HG03045 (cell line): ENCODE results near the gene LETM1.
A peak's percentile ranks its signal among the peaks of the same experiment; 100 is the strongest.

Source experiments
- ATAC-seq: cut with Tn5 transposase; IDR thresholded peaks from one replicate; pipeline ENCODE4 v1.9.1; 2021; ENCODE audit warnings: mild to moderate bottlenecking, moderate library complexity; ENCODE audit not compliant: unreplicated experiment

The LETM1 gene

DNA sequence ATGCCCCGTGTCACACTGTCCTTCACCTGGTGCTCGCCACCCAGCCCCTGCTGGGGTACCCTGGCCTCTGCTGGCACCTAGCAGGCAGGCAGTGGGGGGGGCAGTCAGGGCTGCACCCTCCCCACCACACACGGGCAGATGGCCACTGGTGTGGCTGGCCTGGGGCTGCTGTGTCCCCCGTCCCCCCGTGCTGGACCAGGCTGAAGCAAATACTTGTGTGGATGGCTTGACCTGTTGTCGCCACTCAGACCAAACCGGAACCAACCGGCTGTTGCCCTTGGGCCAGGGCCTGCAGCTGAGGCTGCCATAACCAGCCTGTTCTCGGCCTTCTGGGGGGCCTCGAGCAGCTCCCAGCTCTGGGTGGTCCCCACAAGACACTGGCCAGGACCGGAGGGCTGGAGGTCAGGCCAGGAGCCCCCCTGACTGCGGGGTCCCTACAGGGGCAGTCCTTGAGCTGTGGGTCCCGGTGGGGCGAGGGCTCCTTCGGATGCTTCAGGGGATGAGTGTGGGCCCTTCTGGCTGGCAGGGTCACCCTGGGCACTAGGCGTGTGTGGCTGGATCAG, 58.6 kb downstream of the LETM1 start:
- no peak for ATAC-seq

DNA sequence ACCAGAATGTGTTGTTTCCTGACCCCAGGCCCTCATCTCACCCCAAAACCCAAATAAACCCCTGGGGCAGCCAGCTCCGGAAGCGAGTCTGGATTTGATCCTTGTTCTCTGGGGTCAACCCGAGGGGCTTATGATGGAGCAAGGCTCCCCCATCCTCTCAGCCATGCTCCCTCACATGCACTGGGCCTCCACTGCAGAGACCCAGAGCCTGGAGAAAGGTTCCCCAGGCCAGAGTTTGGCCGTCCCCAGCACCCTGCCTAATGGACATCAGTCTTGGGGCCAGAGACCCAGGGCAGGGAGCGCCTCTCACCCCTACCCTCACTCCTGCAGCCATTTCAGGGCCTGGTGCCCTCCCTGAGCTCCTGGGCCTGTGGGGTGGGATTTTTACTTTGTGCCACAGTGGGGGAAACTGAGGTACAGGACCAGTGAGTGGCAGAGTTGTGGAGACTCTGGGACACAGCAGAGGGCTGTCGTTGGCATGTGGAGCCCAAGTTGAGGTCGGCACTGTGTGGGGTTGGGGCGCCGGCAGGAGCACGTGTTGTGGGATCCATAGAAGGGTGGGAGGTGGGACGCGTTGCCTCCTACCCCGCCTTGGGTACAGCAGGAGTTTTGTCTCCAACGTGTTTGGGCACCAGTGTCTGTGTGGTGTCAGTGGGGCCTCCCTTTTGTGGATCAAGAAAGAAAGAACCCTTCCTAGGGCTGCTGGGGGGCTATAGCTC, 59.3 kb downstream of the LETM1 start:
- no peak for ATAC-seq

GRCh38 chr4:1795299-1796195, 60.4 kb downstream of the LETM1 start:
- no peak for ATAC-seq

DNA sequence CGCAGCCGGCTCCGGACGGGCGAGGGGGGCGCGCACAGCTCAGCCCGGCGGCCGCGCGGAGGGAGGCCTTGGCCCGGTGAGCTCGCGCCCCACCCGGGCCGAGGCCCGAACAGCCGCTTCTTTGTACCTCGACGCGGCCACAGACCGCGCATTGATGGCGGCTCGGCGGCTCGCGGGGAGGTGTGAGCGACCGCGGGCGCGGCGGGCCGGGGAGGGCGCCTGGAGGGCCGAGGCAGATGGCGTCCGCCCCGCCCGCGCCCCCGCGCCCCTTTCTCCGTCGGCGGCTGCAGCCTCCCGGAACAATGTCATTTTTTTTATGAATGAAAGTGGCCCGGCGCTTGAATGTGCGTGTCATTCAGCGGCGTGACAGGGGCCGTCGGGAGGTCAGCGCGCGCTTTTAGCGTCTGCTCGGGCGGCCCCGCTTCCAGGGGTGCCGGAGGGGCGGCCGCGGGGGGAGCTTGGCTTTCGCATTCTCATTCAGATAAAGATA, 61.1 kb downstream of the LETM1 start:
- ATAC-seq: no peak

DNA sequence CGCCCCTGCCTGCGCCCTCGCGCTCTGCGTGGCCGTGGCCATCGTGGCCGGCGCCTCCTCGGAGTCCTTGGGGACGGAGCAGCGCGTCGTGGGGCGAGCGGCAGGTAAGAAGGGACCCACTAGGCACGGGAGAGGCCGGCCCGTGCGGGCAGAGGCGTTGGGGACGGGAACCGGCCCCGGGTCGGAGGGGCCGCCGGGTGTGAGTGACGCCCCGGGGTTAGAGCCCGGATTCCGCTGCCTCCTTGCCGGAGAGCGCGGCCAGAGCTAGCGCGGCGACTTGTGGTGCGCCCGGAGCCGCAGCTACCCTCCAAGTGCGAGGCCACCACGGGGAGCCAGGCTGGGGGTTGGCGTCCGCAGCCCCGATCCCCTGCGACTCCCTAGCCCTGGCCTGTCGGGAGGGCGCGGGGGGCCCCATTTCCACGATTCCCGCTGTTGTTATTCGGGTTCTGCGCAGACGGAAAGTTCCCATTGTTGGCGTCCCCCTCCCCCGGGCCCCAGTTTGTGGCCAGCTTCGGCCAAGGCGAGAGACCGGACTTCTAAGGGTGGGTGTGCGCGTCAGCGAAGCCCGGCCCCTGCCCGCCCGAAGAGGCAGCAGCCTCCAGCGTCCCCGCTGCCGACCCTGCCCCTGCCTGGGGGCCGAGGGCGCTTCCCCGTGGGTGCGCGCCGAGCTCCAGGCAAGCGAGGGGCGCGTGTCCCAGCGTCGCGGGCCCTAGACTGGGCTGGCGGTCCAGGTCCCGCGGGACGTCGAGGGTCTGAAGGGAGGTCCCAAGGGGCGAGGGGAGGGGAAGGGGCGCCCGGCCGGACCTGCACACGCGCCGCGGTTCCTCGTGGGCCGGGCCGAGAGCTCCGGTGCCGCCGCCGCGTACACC, 61.8 kb downstream of the LETM1 start:
- no peak for ATAC-seq

- no peak for ATAC-seq
Measured at GRCh38 chr4:1793496-1793840, 62.5 kb downstream of the LETM1 start.

- peak; percentile 42 for ATAC-seq
Measured at GRCh38 chr4:1792832-1793495, 63.0 kb downstream of the LETM1 start, which contains the start of gene FGFR3. Gene FGFR3, plus strand, starts transcription at chr4:1793293. Its CDS starts 642 bp downstream, at chr4:1793935.

- no peak for ATAC-seq
Measured at GRCh38 chr4:1792158-1792831, 63.7 kb downstream of the LETM1 start.

DNA sequence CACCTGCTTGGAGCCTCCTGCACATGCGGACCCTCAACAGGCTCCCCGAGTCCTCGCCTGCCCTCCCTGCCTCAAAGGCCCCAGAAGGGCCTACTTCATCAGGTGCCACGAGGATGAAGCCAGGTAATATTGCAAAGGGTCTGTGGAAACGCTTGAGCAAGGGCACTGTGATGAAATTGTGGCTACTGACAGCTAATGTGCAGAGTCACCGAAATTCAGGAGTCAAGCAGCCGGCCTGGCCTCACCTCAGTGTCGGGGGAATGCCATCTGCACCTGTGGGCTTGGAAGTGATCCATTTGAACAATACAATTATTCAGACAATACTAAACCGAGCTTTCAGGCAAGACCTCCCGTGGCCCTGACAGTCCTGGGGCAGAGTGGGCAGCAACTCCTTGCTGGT, 66.0 kb downstream of the LETM1 start:
- no peak for ATAC-seq

- ATAC-seq: no peak
Measured at GRCh38 chr4:1789552-1789951, 66.4 kb downstream of the LETM1 start.

GRCh38 chr4:1788254-1788973, 67.5 kb downstream of the LETM1 start:
- ATAC-seq: no peak

GRCh38 chr4:1787411-1788077, 68.4 kb downstream of the LETM1 start:
- ATAC-seq: no peak

- no peak for ATAC-seq
Measured at GRCh38 chr4:1786544-1787362, 69.2 kb downstream of the LETM1 start.

GRCh38 chr4:1785592-1785991, 70.4 kb downstream of the LETM1 start:
- ATAC-seq: no peak

DNA sequence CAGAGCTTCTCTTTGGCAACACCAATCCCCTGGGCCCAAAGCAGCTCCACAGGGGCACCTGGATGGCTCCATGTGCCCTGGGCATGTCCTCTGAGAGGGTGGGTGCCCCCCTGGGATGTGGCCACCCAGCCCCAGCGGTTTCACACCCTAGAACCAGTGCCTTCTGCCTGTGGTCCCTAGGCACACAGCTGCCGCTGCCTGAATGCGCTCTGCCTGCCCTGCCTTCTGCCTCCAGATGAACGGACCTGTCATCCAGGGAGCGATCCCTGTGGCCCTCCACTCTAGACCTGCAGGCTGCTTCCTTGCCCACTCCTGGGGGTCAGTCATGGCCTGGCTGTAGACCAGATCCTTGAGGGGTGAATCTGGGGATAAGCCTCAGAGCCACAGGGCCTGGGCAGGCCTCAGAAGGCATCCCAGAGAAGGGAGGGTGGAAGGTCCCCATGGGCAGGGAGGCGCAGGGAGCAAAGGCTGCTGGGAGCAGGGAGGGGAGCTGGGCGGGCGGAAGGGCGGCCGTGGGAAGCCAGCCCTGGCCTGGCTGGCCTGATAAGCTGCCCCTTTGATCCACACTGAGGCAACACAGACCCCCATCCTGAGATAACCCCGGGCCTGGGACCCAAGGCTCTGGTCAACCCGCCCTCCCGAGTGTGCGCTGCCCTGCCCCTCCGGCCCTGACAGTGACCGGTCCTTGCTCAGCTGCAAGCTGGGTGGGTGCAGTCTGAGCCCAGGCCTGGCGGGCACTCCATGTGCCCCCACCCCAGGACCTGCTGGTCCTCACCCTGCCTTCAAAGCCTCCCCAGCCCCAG, 71.0 kb downstream of the LETM1 start:
- no peak for ATAC-seq

DNA sequence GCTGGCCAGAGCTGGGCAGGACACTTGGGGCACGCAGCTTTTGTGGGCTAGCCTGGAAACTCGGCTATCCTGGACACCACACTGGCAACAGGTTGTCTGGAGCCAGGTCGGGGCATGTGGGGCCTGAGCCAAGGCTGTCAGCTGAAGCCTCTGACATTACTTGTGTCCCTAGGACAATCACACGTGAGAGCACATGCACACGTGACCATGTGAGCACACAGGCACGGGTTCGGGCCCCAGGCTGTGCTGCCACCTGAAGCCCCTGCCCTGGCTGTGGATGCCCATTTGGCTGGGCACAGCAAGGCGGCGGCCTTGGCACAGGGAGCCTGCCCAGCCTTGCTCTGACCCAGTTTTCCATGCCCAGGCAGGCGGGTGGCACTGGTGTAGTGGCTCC, 71.6 kb downstream of the LETM1 start:
- no peak for ATAC-seq

GRCh38 chr4:1783970-1784369, 72.0 kb downstream of the LETM1 start:
- ATAC-seq: no peak
